GM19025 (cell line): ENCODE results near the gene PADI4.
"Not testable (repeated sequence)": the region's sequence is repeated elsewhere in the genome, so short reads cannot be mapped to it uniquely, and the experiment has no call there.

ENCODE experiments used
- ATAC-seq: cut with Tn5 transposase; IDR thresholded peaks from one replicate; pipeline ENCODE4 v1.9.1; 2021; ENCODE audit warnings: mild to moderate bottlenecking, low read depth, moderate library complexity; ENCODE audit not compliant: unreplicated experiment

Gene PADI4

DNA sequence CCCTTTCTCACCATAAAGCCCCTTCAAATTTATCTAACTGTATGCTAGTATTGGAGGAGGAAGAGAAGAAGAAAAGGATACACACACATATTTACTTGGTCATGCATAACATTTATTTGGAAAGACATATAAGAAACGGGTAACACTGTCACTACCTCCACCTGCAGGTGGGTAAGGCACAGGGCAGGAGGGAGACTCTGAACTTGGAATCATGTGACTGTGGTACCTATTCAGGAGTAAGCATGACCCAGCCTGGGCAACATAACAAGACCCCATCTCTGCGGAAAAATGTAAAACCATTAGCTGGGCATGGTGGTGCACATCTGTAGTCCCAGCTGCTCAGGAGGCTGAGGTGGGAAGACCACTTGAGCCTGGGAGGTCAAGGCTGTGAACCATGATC lies 62.6 kb downstream of the PADI4 start:
- no peak for ATAC-seq

DNA sequence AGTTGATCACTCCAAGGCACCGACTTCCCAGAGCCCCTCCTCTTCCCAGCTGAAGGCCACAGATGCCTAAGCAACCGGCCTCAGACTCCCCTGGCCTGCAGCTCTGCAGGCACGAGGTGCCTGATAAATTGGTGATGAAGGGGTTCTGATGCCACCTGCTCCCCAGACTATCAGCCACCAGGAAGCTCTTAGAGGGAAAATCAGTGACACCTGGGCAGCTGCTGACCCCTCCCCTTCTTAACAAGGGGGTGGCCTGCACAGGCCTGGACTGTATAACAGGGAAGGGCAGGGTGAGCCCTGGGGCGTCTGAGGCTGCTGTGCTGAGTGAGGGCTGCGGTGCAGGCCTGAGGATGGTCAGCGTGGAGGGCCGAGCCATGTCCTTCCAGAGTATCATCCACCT lies 63.9 kb downstream of the PADI4 start, which contains the start of gene PADI6:
Gene PADI6 (plus strand): TSS at position 301 of the 400 bp plus-strand sequence. CDS start 50 bp downstream, at position 351.
- ATAC-seq: no peak

DNA sequence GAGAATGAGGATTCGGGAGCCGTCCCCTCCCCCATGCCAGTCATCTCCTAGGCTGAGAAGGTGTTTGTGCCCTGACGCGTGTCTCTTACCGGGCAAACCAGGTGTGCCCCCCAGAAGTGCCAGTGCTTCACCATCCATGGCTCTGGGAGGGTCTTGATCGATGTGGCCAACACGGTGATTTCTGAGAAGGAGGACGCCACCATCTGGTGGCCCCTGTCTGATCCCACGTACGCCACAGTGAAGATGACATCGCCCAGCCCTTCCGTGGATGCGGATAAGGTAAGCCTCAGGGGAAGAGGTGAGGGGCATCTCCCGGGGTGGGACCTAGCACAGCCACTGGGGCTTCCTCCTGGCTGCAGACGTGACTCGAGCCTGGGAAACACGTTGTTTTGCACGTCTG lies 65.0 kb downstream of the PADI4 start:
- no peak for ATAC-seq

DNA sequence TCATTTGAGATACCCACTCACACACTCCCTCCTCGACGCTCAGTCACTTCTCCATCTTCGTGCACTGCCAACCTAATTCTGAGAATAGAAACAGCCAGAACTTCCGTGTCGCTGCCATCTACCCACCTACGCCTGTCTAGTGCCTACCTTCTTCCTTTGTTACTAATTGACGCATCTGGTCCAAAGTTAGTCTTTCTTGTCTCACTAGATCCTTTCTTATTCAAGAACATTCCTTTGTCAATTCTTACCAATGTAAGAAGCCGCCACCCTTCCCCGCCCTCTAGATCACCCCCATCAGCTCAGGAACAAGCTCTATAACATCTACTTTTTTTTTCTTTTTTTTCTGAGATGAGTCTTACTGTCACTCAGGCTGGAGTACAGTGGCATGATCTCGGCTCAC lies 67.7 kb downstream of the PADI4 start:
- ATAC-seq: no peak

DNA sequence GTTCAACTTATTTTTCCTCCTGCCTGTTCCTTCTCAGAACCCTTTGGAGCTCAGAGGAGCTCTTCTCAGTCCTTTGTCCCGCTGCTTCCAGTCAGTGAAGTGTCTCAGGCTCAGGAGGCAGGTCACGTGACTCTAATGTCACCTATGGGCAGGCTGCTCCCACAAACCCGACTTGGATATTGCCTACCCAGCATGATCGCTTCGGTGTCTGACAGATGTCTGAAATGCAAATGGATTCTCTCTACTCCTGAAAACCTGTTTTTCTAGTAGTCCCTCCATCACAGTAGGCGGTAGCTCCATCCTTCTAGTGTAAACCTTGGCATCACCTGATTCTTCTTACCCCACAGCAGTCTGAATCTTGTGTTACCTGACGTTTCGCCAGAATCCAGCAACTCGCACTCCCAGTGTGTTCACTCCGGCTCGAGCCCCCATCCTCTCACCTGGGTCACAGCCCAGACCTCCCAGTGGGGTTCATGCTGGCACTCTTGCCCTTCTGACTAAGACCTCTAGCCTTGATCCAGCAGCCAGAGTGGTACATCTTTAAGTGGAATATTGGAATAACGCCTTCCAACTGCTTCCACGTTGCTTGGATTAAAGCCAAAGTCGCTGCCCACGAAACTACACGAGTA lies 69.4 kb downstream of the PADI4 start:
- no peak for ATAC-seq

DNA sequence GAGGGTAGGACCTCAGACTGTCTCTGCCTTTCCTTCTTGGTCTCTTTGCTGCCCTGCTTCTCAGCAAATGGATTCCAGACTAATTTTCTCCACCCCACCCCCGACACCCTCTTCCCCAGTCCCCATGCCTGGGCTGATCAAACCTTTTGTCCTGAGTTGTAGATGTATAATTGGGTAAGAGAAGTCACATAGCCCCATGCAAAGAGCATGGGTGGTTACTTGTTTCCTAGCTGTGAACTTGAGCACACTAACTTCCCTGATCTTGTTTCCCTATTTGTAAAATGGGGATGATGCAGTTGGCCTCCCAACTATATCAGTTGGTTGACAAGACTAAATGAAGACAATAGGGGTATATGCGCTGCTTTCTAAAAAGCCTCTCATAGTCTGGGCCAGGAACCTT lies 73.2 kb downstream of the PADI4 start:
- no peak for ATAC-seq

DNA sequence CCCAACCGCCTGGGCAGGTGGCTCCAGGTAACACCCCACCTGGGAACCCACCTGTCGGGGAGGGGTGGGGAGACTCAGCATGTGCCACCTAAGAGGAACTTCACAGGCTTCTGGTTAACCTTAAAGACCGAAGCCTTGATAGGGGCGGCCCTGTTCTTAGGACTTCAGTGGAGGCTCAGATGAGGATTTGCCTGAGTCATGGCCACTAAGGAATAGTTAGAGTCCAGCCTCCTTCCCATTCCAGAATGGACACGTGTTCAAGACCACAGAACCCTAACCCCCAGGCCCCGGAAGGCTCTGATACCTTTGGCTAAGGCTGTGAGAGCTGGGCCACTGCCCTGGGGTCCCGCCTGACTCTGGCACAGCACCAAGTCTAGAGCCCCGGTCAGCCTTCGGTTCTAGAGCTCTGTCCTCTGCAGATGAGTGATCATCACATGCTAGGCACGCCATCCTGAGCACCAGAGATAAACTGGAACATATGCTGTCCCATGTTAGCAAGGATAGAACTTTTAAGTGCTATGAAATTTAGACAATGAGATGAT lies 84.3 kb downstream of the PADI4 start:
- no peak for ATAC-seq

DNA sequence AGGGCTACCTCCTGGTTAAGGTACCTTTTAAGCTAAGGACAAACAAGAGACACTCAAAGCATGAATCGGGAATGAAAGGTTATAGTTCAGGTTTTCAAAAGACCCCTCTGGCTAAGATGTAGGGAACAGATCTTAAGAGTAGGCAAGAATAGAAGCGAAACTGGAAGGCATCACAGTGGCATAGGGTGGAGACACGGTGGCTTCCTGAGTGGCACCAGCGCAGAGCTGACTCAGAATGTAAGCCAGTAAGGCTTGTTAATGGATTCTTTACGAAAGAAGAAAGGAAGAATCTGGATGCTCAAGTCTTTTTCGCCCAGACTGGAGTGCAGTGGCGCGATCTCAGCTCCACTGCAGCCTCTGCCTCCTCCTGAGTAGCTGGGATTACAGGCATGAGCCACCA lies 85.2 kb downstream of the PADI4 start:
- ATAC-seq: no peak

DNA sequence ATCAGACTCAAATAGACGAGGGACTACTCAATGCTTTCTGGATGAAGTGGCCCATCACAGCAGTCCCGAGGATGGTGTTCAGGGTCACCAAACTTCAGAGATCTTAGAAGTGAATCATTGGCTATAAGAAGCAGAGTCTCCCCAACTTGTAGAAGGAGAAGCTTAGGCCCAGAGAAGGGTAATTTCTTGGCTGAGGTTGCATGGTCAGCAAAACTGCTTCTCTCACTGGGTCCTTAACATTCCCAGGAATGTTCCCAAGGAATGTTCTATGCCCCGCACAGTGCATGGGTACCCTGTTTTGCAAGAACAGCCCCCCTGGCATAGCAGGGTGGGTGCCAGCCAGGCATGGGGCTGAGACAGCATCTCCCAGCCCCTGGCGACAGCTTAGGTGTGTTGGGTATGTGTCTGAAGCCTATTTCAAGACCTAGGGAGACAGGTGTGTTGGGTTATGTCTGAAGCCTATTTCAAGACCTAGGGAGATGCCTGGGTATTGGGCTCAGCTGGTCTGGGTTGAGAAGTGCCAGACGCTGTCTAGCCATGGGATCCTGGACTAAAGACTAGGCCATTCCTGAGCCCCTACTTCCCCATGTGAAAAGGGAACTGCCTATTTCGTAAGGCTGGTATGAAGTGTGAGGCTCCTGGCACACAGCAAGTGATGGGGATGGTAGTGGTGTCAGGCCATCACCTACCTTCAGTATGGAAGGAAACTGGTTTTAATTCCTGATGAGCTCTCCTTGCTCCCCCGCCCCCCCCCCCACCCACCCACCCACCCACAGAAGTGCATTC lies 90.1 kb downstream of the PADI4 start:
- ATAC-seq: no peak

DNA sequence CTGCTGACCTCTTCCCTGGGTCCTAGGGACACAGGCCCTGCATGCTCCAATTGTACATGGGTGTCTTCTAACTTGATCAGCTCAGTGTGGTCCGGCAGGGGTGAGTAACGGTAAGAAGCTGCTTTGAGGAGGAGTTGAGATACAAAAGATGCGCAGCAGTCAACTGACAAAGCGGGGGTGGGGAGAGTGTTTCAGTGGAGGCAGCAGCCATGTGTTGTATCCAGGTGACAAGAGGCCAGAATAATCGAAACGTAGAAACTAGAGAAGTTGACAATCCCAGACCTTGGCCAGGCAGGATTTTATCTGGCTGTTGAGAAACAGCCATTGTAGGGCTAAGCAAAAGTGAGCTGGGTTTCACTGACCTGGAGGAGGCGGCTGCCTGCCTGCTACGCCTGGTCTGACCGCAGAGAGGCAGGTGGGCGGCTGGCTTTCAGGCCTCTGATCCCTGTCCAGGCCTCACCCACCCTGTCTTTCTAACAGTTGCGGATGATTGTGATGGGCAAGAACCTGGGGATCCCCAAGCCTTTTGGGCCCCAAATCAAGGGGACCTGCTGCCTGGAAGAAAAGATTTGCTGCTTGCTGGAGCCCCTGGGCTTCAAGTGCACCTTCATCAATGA lies 92.8 kb downstream of the PADI4 start:
- ATAC-seq: no peak

DNA sequence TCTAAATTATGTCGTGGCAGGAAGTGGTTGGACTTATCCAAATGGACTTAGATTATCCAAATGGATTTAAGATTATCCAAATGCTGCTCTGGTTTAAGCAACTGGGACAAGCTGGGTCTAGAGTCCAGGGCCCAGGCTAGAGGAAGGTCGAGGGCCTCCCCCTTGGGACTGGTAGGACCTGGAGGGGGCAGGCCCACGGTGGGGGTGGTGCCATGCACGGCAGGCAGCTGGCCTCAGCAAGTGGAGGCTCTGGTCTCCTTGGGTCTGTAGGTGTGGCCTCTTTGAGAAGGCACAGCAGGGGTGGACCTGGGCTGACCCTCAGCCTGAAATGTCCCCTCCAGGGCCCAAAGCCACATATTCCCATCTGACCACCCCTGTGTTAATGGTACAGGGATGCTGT lies 93.8 kb downstream of the PADI4 start:
- ATAC-seq: no peak

DNA sequence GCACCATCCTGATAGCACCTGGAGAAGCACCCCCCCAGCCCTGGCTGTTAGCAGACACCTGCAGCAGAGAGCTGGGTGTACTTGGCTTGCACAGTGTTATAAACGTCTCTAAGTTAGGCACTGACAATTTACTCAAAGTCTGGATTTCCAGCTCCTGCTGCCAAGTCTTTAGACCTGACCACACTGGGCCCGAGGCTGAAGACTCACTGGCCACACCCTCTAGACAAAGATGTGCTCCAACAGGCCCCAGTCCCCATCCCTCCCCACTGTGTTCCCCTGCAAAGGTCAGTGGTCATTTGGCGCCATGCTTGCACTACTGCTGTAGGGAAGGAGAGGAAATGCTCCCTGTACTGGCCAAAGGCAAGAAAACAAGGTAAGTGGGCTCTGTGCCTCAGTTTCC lies 95.1 kb downstream of the PADI4 start:
- no peak for ATAC-seq

DNA sequence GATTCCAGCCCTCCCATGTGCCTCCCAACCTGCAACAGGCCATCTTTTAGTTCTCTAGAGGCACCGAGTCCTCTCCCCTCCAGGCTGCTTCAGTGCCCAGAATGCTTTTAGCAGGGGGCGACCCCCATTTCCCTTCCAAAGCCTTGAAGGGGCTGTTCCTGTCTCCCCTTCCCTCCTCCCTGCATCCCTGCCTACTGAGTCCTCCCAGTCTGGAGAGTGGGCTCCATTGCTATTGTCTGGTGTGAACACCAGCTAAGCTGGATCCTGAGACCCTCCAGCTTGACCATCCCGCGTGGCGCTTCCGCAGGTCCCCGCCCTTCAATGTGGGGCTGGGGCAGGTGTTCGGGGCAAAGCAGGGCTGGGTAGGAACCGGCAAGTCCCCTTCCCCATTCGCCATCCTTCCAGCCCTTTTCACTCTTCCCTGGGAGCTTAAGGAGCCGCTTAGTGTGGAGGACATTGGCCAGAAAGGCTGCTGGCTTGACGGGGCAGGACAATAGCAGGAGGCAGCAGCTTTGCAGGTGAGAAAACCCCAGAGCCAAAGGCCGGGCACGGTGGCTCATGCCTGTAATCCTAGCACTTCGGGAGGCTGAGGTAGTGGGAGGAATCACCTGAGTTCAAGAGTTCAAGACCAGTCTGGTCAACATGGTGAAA lies 96.2 kb downstream of the PADI4 start:
- ATAC-seq: no peak

DNA sequence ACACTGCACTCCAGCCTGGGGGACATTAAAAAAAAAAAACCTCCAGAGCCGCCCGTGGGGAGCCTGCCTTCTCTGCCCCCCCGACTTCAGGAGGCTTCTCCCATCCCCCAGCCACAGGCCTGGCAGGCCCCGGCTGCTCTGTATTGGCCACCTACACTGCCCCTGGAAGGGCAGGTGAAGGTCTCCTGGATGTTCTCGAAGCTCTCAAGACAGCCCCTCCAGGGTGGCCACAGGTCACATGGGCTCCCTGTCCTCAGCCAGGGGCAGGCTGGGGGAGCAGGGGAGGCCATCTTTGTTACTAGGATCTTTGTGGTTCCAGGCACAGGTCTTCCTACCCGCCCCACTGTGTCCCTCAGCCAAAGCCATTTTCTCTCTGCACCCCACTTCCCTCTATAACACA lies 96.8 kb downstream of the PADI4 start:
- ATAC-seq: no peak

DNA sequence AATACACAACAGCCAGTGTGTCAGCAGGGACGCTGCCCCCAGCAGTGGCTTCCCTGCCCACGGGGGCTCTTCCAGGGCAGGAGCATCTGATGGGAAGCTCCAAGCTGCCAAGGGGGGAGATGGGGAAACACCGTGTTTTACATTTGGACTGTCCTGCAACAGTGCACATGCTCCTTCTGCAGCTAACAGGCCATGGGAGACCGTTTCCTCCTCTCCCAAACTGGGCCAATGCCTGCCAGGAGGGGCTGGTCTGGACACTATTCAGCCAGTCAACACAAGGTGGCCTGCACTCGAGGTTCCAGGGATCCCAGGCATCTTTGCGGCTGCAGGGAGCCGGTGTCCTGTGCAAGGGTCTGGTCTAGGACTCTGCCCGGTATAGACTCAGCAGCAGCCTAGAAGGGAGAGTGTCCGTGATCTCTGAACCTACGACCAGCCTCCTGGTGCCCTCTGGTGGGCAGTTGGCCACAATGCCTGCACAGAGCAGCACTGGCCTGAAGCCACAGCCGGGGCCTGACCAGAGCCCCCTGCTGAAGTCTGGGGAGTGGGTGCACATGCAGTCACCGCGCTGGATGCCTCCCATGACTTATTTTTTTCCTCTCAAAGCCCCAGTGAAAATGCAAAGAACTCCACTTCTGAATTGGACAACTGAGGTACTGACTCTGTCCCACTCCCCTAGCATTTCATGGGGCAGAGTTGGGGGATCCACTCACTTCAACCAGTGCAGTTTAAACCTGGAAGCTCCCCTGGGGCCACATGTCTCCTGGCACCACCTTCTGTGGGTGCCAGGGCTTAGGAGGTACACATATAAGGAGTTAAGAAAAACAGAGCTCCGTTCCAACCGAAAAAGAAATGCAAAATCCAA lies 98.1 kb downstream of the PADI4 start:
- no peak for ATAC-seq

DNA sequence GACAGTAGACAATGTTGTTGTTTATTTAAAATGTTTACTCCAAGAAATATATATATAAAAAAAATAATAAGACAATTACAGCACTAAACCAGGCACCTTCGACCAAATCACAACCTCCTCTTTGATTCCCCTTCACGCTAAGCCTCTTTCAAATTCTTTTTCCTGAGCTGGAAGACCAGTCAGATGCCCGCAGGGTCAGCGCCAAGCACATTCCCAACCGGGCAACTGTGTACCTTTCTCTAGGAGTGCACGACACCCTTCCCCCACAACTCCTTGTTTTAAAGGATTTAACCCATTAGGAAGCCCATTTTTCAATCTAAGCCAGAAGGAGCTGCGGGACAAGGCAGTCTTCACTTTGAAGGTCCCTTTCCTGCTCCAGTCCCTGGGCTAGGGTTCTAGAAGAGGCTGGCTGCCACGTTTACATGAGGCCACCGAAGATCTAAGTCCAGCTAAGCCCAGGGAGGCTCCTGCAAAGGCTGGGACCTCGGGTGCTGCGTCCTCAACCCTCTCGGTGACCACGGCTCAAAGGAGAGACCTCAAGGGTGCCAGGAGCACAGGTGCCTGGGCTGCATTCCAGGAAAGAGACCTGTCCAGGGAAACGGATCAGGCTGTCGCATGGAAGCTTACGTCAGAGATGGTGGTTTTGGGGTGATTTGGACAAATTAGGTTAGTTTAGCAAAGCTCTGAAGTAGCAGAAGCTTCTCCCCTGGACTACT lies 98.9 kb downstream of the PADI4 start:
- not testable (repeated sequence) for ATAC-seq

DNA sequence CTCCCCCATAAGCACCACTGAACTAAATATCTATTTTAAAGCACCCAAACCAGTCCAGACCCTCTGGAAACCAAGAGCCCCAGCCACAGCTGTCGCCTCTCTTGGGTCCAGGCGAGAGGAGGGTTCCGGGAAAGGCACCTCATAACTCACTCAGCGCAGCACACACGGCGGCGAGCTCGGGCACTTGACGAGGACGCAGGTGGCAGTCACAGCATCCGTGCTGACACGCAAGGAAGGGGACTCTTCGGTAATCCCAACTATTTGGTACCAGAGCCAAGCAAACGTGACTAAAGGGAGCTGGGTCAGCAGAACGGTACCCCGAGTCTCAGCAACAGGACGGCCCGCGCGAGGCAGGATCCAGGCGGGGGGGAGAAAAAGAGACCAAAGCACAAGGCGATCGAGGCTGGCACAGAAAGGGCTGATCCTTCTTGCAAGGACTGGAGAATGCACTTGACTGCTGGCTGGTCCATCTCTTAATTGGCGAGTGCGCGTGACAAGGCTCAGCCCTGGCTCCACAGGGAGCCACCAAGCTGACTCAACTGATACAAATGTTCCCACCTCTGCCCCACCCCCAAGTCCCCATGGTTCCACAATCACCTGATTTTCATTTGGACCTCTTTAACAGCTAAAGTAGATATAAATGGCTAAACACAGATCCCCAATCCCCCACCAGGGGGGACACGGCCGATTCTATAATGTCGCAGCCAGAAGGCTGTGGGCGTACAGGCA lies 100.0 kb downstream of the PADI4 start:
- ATAC-seq: not testable (repeated sequence)

DNA sequence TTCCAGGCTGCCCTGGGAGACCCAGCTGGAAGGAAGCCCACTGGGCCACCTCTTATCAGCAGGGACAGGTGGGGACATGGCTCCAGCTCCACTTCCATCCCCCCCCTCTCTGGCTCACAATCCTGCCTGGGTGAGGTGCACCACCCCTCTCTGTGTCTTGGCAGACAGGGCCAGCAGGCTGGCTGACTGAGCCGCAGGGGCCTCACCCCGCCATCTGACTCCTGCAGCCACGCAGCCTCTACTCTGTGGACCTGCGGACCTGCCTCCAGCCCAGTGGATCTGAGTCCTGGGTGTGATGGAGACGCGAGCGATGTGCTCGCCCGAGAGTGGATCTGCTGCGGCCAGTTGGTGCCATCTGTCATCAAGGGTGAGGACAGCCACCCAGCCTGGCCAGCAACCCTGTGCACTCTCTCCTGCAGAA lies 101.4 kb downstream of the PADI4 start:
- no peak for ATAC-seq
